GM12873 (cell line): Measurements from ENCODE around the gene SLC44A5.

Source experiments
- CTCF ChIP-seq: IDR thresholded peaks from 2 replicates; pipeline ENCODE4 v1.5.1; 2012; ENCODE audit warnings: low read depth, mild to moderate bottlenecking, moderate library complexity, low read length, control low read depth; ENCODE audit not compliant: insufficient read depth; ENCODE audit errors: missing control alignments

SLC44A5 gene

GRCh38 chr1:75366595-75366994 lies 244.3 kb downstream of the SLC44A5 start:
- no peak for TF ChIP-seq CTCF

GRCh38 chr1:75361260-75361659 lies 249.7 kb downstream of the SLC44A5 start:
- TF ChIP-seq CTCF, result no peak

GRCh38 chr1:75353051-75353450 lies 257.9 kb downstream of the SLC44A5 start:
- TF ChIP-seq CTCF, result no peak

GRCh38 chr1:75345538-75346292 lies 265.2 kb downstream of the SLC44A5 start:
- TF ChIP-seq CTCF, result no peak

- TF ChIP-seq CTCF, result no peak
Measured at GRCh38 chr1:75342786-75343185, 268.1 kb downstream of the SLC44A5 start.

GRCh38 chr1:75341537-75341936 lies 269.4 kb downstream of the SLC44A5 start:
- no peak for TF ChIP-seq CTCF

GRCh38 chr1:75338616-75339483 lies 272.1 kb downstream of the SLC44A5 start:
- TF ChIP-seq CTCF, result no peak
